ENCODE data around the gene VANGL2.

GRCh38 chr1:160446945-160447600, 46.7 kb downstream of the VANGL2 start:
- TF ChIP-seq POLR2A (IDR thresholded peaks at IDR 0.05; ENCODE audit: low read depth, low read length) (no peak), POLR2AphosphoS5 (IDR thresholded peaks at IDR 0.05; ENCODE audit: low read depth, low read length) (no peak), TAF1 (IDR thresholded peaks at IDR 0.05; ENCODE audit: borderline replicate concordance, low read depth, low read length) (no peak)
